HG03103 (cell line): ENCODE measurements around the gene OR56A3.

Experiments used
- ATAC-seq: cut with Tn5 transposase; IDR thresholded peaks from one replicate; pipeline ENCODE4 v1.9.1; 2021; ENCODE audit warnings: low read depth; ENCODE audit not compliant: unreplicated experiment

The OR56A3 gene

DNA sequence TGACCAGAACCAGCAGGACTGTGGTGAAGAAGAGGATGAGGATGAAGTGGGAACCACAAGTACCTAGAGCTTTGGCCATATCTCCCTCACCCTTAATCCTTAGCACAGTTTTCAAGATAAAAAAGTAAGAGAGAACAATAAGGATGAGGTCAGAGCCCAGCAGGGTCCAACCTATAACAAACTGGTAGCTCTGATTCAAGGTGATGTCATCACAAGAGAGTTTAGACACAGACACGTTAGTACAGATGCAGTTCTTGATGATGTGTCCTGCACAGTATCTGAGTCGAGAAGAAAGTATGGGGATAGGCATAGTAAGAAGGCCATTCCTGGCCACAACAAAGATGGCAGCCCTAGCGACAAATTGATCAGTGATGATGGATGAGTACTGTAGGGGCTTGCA, 25.7 kb downstream of the OR56A3 start:
- no peak for ATAC-seq

DNA sequence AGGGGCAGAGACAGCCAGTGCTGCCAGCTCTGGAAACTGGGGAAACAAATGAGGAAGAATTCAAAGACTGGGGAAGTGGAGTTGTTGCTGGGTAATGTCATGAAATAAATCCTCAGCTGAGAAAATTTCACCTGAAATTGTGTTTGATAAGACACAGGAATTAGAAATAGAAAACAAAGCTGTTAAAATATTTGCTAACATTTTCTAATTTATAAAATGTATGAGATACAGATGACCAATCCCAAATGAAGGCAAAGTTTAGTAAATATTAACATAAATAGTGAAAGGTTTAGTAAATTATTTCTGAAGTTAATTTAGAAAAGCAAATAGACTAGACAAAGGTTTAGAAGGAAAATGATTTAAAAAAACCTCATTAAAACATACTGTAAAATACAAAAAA, 26.3 kb downstream of the OR56A3 start, which contains the start of gene OR56A5:
Gene OR56A5 (minus strand): TSS at position 101 of the 400 bp plus-strand sequence. CDS start 0 bp downstream, at position 101.
- no peak for ATAC-seq

DNA sequence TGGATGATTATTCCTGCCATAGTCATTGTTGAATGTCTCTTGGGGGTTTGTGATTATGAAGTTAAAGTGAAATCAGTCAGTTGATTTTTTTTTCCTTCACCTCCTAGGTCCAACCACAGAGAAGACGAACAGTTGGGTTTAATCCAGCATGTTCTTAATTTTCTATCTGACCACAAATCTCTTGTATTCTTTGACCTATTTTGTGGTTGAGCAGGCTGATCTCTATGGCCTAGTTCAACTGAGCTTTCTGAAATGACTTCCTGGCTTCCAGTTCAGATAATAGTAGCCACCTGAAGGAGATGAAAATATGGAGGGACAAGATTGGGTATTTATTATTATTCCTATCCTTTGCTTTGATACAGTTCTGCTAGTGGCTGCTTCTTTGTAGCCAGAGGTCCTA, 31.5 kb downstream of the OR56A3 start:
- no peak for ATAC-seq

DNA sequence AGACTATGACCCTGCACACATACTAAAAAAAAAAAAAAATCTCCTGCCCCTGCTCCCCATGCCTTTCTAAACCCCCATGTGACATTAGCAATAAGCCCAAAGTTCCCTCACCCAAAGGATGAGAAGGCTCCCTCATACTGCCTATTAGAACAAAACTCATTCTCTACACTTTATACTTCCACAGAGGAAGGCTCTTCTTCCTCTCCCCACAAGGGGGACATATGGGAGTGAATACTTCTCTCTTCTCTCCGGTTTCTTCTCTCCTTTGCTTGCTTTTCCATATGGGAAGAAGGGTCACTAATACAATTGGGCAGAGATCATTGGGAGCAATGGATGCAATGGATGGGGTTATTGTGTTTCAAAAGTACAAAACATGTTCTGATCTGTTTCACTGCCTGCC, 41.4 kb downstream of the OR56A3 start:
- ATAC-seq: no peak

DNA sequence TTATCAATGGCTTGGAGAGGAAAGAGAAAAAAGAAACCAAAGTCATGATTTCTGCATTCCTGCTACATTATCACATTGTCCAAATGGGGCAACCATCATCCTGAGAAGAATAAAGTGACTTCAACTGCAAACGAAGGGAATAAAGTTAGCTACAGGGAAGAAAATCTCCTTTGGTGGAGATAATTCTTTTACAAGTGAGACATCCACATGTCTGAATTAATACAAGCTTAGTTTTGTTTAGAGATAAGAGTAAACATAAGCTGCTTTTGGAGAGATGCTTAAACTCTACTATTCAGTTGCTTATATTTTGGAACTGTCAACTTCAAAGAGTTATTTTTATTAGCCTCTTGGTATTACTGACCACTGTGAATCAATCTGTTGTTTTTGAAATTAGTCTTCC, 44.8 kb downstream of the OR56A3 start, which contains the start of gene OR52L1:
Gene OR52L1 (minus strand): TSS at position 101 of the 400 bp plus-strand sequence. CDS start 55 bp downstream, at position 46.
- no peak for ATAC-seq

DNA sequence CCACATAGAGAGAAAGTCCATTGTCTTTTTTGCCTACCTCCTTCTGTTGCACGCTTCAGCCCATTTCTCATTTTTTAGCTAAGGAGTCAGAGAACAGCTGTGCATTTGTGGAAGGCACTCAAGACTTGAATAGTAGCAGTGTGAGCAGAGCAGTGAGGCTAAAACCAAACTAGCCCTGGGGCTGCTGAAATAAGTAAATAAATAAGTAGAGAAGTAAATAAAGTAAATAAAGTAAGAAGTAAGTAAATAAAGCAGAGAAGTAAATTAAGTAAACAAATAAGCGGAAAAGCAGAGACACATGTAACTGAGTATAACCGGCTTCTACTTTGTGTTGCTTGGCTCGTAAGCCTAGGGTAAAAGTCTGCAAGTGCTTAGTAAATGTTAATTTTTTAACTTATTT, 47.2 kb downstream of the OR56A3 start:
- no peak for ATAC-seq

DNA sequence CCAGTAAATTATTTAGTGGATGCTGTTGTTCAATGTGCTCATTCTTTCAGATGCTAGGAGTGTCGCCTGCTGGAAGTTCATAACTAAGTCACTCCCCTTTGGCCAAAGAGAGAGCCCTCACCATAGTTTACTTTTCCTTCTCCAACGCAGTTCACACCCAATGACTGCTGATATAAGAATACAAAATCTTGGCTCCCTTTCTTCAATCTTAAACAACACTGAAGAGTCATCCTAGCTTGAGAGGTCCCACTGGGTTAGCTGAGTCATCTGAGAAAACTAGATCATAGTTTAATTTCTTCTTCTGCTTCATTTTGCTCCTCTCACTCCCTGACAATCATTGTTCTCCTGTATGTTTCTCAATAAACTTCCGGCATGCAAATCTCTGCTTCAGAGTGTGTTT, 50.1 kb downstream of the OR56A3 start:
- ATAC-seq: no peak

DNA sequence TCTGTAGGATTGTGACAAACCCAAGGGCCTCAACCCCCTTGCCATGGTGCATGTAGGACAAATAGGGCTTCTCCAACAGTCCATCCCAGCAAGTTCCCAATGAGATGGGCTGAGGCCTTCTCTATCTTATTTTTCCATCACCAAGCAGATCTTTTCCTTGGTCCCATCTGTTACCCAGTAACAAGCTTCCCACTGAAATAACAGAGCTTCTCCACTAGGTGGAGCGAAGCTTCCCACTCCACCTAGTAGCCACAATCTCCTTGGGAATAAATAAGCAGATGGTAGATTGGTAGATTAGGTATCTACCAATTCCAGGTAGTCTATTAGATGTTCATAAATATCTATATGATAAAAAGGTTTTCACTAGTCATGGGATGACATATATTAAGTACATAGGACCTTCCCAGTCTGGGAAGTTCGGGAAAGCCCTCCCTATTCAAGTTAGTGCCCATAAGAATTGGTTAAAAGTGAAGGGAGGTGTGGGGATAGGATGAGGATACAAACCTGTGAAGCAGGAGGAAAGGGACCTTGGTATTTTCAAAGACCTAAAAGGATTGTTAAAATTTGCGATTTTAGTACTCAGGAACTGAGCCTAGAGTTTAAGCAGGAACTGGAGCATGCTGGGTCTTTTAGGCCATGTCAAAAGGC, 50.7 kb downstream of the OR56A3 start:
- ATAC-seq: no peak

DNA sequence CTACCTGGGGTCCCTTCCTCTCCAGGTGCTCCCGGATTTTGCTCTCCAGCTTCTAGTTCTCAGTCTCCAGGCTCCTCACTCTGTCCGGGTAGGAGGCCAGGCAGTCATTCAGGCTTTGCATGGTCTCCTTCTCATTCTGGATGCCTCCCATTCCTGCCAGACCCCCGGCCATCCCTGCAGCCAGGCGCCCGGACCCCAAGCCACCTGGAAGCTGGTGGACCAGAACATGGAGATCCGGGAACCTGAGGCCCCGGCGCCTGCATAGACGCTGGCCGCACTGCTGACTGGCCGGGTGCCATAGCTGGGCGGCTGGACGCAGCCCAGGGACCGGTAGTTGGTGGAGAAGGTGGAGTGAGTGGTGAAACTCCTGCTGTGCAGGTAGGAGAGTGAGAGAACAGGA, 52.7 kb downstream of the OR56A3 start:
- ATAC-seq: no peak
